NCI-H146 treated with DMSO at 0.1 percent for 48 hours (cell line): Measurements from ENCODE around the gene OPCML.

ENCODE experiments used
- DNase-seq: peaks from one replicate; lab custom pipeline; 2025; ENCODE audit not compliant: unreplicated experiment; lab: John Stamatoyannopoulos, UW

OPCML gene

GRCh38 chr11:133362916-133363315 lies 169.4 kb downstream of the OPCML start:
- no peak for DNase-seq

DNA sequence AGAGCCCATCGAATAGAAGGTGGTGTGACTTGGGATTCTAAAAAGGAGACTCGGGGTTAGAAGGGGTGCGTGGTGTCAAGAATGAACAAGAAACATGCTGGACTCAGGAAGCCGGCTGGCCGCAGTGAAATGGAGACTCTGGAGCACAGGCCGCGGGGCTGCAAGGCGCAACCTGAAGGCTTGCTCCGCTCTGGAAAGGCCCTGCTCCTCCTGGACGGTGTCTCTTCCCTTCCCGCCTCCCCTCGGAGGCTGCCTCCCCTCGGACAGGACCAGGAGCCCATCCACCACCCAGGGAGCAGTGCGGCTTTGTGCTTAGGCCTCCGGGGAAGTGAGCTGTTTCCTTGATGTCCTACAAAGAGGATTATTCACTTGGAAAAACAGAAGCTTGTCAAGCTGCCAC lies 170.1 kb downstream of the OPCML start:
- DNase-seq, result no peak

DNA sequence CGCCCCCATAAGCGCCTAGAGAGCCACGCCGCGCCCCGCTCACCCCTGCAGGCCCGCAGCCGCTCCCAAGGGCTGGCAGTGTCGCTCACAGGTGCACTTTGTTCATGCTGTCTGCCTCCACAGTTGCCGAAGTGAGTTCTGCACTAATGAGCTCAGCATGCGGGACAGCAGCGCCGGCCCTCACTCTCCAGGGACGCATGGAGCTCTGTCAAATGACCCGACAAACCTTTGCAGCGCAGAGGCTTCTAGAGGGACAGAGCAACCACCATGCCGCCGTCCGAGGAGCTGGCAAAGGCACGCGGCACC lies 170.7 kb downstream of the OPCML start:
- no peak for DNase-seq

DNA sequence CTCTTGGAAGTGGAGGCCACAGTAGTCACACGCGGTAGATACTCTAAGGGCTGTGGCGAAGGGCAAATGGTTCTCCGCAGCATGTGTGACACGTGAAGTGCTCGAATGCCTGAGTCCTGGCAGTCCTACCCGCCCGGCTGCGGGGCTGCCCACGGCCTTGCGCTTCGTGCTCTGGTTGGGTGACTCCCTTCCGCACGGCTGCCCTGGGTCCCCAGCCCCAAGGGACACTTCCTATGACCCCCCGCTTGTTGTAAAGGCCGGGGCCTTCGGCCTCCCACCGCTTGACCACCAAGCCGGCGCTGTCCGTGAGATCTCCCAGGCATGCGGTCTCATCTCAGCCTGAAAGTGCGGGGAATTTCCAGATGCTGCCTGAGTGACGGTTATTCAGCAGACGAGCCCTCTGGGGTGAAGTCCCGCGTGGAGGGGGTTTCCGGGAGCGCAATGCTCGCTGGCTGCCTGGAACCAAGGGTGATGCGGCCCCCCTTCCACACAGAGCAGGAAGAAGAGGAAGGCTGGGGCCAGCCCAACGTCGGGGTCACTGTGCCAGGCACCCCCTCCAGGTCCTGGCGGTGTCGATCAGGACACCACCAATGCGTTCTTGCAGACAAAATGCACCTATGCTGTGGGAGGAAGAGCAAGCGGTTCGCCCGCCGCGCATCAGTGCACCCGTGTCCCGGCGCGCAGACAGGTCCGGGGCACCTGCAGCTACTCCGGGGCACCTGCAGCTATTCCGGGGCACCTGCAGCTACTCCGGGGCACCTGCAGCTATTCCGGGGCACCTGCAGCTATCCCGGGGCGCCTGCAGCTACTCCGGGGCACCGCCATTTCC lies 171.2 kb downstream of the OPCML start:
- DNase-seq, result no peak

DNA sequence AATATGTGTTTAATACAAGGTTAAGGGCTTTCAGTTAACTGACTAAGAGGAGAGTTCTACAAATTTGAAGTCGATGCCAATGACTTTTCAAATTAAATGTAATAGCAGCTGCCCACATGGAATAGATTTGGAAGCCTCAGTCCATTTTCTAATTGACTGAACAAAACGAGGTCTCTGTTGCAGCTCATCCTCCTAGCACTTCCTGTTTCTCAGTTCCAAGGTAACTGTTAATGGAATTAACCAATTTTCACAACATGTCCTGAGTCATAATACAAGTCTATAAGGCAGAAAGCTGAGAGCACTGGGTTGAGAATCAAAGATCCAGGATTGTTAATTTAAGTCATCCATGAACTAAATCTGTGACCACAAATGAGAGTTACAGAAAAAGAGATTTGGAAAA lies 177.2 kb downstream of the OPCML start:
- DNase-seq, result no peak

GRCh38 chr11:133354069-133354468 lies 178.2 kb downstream of the OPCML start:
- no peak for DNase-seq

- no peak for DNase-seq
Observed at GRCh38 chr11:133350045-133350444, 182.3 kb downstream of the OPCML start.

DNA sequence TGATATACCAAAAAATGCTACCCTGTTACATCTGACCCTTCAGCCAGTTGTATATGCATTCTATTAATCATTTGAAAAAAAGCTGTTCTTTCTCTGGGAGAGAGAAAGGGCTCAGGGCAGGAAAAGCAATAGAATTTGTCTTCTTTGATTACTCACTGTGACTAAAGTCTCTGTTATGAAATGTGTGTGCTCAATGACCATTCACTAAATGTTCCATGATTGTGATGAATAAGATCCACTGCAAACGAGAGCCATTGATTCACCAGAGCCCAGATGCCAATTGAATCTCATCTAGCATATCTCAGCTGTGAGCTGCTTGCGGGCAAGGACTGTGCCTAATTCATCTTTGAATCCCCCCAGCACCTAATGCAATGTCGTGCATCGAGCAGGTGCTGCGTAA lies 184.3 kb downstream of the OPCML start:
- DNase-seq, result no peak

DNA sequence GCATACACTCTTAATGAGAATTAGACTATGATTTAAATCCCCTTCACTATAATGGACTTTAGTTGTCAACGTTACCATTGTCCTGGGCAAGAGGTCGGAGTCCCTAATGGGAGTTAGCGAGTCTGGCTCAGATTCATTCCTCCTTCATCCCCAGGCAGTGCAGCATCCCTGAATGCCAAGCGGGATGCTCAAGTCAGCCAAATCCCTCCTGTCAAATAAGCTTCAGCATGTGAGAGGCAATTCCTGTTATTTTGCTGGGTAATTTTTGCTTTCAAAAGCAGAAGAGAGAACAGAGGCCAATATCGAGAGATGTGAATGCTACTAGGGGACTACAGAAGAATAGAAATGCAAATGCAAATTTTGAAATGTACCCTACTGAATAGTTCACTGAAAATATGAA lies 186.2 kb downstream of the OPCML start:
- DNase-seq, result no peak

- DNase-seq, result peak; percentile 88
Observed at GRCh38 chr11:133343951-133344350, 188.3 kb downstream of the OPCML start.

- no peak for DNase-seq
Observed at GRCh38 chr11:133339495-133340140, 192.7 kb downstream of the OPCML start.

GRCh38 chr11:133338588-133338987 lies 193.7 kb downstream of the OPCML start:
- no peak for DNase-seq

- DNase-seq, result peak; percentile 81
Observed at GRCh38 chr11:133337951-133338418, 194.3 kb downstream of the OPCML start.

- peak; percentile 69 for DNase-seq
Observed at GRCh38 chr11:133337193-133337592, 195.1 kb downstream of the OPCML start.

DNA sequence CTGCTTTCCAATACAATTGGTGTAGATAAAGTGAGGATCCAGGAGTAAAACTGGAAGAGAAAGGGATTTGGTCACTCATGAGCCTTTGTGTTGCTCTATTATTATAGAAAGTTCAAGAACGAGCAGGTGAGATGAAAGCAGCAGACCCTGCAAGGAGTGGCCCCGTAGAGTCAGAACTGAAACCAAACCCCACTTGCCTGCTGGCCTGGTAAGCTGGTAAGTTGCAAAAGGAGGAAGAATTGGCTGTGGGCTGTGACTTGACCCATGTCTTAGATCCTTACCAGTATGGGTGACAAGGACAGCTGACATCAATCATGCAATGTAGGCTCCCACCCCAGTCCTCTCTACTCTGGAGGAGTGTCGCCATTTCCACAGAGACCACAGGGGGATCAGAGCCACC lies 201.3 kb downstream of the OPCML start:
- DNase-seq, result no peak

DNA sequence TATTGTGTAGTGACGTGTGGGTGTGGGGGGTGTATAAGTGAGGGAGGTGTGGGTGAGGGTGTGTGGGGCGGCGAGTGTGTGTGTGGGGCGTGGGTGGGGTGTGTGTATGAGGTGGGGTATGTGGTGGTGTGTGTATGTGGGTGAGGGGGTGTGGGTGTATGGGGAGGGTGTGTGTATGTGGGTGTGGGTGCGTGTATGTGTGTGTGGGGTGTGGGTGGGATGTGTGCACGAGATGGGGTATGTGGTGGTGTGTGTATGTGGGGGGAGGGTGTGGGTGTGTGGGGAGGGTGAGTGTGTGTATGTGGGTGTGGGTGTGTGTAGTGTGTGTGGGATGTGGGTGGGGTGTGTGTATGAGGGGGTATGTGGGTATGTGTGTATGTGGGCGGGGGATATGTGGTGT lies 205.5 kb downstream of the OPCML start:
- DNase-seq, result no peak

GRCh38 chr11:133326332-133326731 lies 206.0 kb downstream of the OPCML start:
- no peak for DNase-seq

DNA sequence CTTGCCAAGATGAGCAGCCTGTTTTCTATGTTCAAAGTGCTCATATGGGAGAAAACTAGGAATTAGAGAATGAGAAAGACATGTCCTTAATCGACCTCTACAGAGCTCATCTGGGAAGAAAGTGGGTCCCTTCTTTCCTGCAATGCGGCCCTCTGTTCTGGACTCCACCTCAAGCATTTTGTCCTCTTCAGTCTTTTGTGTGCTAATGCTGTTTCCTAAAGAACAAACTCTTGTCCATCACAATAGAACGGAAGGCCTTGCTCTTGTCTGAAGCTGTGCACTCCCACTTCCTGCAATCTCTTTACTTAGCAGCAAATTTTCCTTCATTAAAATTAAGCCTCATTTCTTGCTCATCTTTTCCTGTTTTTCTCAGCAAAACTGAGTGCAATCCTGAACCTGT lies 206.6 kb downstream of the OPCML start:
- DNase-seq, result no peak

DNA sequence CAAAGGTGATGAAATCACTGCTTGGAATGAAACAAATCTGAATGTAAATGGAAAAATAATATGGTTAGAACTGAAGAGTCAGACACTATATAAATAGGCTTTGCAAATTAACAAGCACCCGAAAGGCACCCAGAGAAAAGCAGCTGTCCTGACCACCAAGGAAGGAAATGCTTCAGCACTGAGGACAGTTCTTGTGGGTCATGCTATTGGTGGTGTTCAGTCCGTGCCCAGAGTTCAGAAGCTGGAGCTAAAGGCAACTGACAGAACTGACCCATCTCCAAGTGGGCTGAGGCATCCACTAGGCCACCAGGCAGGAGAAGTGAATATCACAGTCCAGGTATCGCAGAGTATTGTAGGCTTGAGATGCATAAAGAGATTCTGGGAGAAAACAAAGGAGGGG lies 208.9 kb downstream of the OPCML start:
- DNase-seq, result no peak

- DNase-seq, result no peak
Observed at GRCh38 chr11:133318221-133318620, 214.1 kb downstream of the OPCML start.

- no peak for DNase-seq
Observed at GRCh38 chr11:133311230-133311629, 221.1 kb downstream of the OPCML start.

DNA sequence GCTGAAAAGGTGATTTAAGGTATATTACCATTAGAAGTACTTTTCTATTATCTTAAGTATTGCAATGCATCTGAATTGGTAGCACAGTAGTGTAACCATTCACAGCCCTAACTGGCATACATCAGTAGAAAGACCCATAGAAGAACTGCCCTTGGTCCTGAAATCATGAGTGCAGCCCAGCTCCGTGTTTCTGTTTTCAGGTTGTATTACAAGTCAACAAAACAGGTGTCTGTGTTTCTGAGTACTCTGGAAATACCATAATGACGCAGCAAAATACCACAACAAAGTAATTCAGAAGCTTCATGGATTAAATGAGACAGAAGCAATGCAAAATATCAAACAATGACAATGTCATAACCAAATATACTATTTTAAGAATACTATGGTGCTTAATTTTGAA lies 226.3 kb downstream of the OPCML start:
- DNase-seq, result no peak
